AG10803 (cell line): ENCODE measurements around the gene ACTL10.
A peak's percentile ranks its signal among the peaks of the same experiment; 100 is the strongest.

Source experiments
- DNase-seq: peaks from one replicate; pipeline ENCODE4 v3.0.0; 2010; ENCODE audit warnings: low read depth
- H3K4me3 ChIP-seq: 2 replicates; pipeline ENCODE4 v1.5.1; 2011; ENCODE audit warnings: mild to moderate bottlenecking, low read length, control low read depth
- CTCF ChIP-seq: conservative IDR thresholded peaks from 2 replicates; pipeline ENCODE4 v1.5.1; 2011; ENCODE audit warnings: mild to moderate bottlenecking, low read length, control low read depth, inconsistent platforms

The ACTL10 gene

GRCh38 chr20:33649201-33649681 is 17.5 kb upstream of the ACTL10 start:
- peak; percentile 64 for DNase-seq
- H3K4me3 ChIP-seq = no peak overlapping the region
- TF ChIP-seq CTCF = no peak

GRCh38 chr20:33650111-33650752 is 16.5 kb upstream of the ACTL10 start:
- no peak overlapping the region for H3K4me3 ChIP-seq
- no peak for TF ChIP-seq CTCF
- DNase-seq = no peak

GRCh38 chr20:33650753-33651561 is 15.8 kb upstream of the ACTL10 start:
- DNase-seq = no peak

GRCh38 chr20:33651562-33652048 is 15.1 kb upstream of the ACTL10 start:
- DNase-seq = no peak
- no peak for TF ChIP-seq CTCF
- no peak overlapping the region for H3K4me3 ChIP-seq

More at GRCh38 chr20:33650753-33651561, 15.8 kb upstream of the ACTL10 start:
- no peak overlapping the region for H3K4me3 ChIP-seq
- TF ChIP-seq CTCF = no peak

- TF ChIP-seq CTCF = peak; percentile 94
- peak; percentile 65 for DNase-seq
- H3K4me3 ChIP-seq = peak overlapping the region; percentile 35
These were observed 13.4 kb upstream of the ACTL10 start for GRCh38 chr20:33653218-33653899.

- no peak for DNase-seq
- TF ChIP-seq CTCF = no peak
- H3K4me3 ChIP-seq = no peak overlapping the region
These were observed 12.7 kb upstream of the ACTL10 start for GRCh38 chr20:33653900-33654596.
